K562 (cell line): Measurements from ENCODE around the gene EIF3J. TPM values are rescaled to one million over a fixed set of nuclear protein-coding genes. Genes with fewer than 3 reads are reported as not detected.
A peak's percentile ranks its signal among the peaks of the same experiment; 100 is the strongest.

Experiments used
- FOXM1 ChIP-seq, 2 experiments: fragments of 450-650 bp in 1 of 2; sonication (generic) in 1 of 2; formaldehyde crosslinking in 1 of 2; IDR thresholded peaks; 2 replicates each; pipeline versions ENCODE4 v1.6.1 to v1.9.0; 2017 to 2022; ENCODE audit warnings: low read depth in 2 of 2, mild to moderate bottlenecking in 2 of 2, missing genetic modification reagents in 1 of 2, moderate library complexity in 1 of 2
- IRF2 ChIP-seq: sonication (generic); formaldehyde crosslinking; IDR thresholded peaks from 2 replicates; pipeline ENCODE4 v1.8.1; 2022; ENCODE audit warnings: mild to moderate bottlenecking, missing genetic modification reagents
- KLF10 ChIP-seq: fragments of 250-450 bp; sonication (Bioruptor Pico); IDR thresholded peaks from 2 replicates; pipeline ENCODE4 v1.6.1; 2021; ENCODE audit warnings: matching md5 sums
- PYGO2 ChIP-seq: fragments of 450-650 bp; IDR thresholded peaks from 2 replicates; pipeline ENCODE4 v1.6.1; 2016; ENCODE audit warnings: mild to moderate bottlenecking, missing genetic modification characterization, moderate library complexity, missing compliant biosample characterization
- ZNF766 ChIP-seq: fragments of 200-800 bp; sonication (Bioruptor generic); conservative IDR thresholded peaks from 2 replicates; pipeline ENCODE4 v1.6.1; 2016; ENCODE audit warnings: missing genetic modification characterization, missing compliant biosample characterization
- polyA plus RNA-seq, 8 experiments: library from polyadenylated mRNA; depleted of rRNA in 4 of 8; stranded (reverse) in 5 of 8; unstranded in 3 of 8; fragments of >200 nt; fragmentation: Nextera tagmentation in 2 of 8; fragmentation: Illumina TruSeq in 1 of 8; extraction: Ambion mirVana in 2 of 8; extraction: Trizol in 1 of 8; gene quantifications; 2 replicates each; pipeline versions ENCODE4 v1.2.1 to v1.2.3, GENCODE V29; 2011 to 2014; ENCODE audit warnings: inconsistent platforms in 1 of 8, missing spikeins in 1 of 8
- total RNA-seq, 7 experiments: library from RNA; depleted of rRNA in 6 of 7; stranded (reverse); fragments of >200 nt in 6 of 7; fragmentation: Illumina TruSeq in 2 of 7; extraction: Trizol in 2 of 7; gene quantifications; 2 replicates each; pipeline versions ENCODE4 v1.2.1 to v1.2.3, GENCODE V29; 2011 to 2021; ENCODE audit warnings: low replicate concordance in 1 of 7
- TF ChIP-seq, protein P1 (sequence below), 2 experiments: fragments of 450-650 bp; IDR thresholded peaks; 2 replicates each; pipeline ENCODE4 v1.6.1; 2018; ENCODE audit warnings: mild to moderate bottlenecking in 2 of 2, low read depth in 1 of 2; ENCODE audit not compliant: partially characterized antibody in 2 of 2
- TF ChIP-seq, protein P2 (sequence below): sonication (generic); formaldehyde crosslinking; IDR thresholded peaks from 2 replicates; pipeline ENCODE4 v1.8.0; 2023; ENCODE audit warnings: mild to moderate bottlenecking, missing genetic modification reagents
- TF ChIP-seq, protein P3 (sequence below), 2 experiments: fragments of 450-650 bp in 1 of 2; sonication (generic) in 1 of 2; formaldehyde crosslinking in 1 of 2; IDR thresholded peaks; 2 replicates each; pipeline versions ENCODE4 v1.7.1 to v1.9.0; 2016 to 2022; ENCODE audit warnings: inconsistent platforms in 1 of 2, mild to moderate bottlenecking in 1 of 2, missing genetic modification reagents in 1 of 2

The EIF3J gene
- total and polyA plus RNA-seq, 9 of the 15 experiments (the other 6 are each of a cell fraction or from before 2014, with no cell fraction given) = 44.2 to 217 (median 151) TPM

DNA sequence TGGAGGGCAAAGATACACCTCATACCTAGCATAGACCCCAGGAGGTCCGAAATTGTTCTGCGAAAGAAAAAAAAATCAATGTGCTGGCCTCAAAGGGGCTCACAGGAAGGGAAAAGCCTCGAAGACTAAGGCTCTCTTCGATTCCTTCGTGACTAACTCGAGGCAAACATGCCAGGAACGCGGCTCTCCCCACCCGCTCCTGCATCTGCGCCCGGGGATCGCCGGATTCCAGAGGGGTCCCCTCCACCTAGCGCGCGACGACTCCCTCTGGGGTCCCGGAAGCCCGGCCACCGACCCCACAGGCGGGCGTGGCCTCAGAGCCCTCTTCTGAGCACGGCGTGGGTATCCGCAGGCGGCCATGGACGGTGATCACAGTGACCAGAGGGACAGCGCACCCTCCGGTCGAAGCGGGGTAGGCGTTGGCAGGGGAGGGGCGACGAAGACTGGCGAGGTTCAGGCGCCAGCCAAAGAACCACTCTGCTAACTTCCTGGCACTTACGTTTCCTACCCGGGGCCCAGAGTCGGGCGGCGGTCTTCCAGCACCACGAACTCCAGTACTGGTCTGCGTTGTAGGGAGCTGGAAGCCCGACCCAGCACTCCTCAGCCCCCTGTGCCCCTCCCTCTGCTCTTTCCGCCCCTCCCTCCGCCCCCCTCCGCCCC lies 515 bp upstream of the EIF3J start (continued):
- TF ChIP-seq, protein P1, sequence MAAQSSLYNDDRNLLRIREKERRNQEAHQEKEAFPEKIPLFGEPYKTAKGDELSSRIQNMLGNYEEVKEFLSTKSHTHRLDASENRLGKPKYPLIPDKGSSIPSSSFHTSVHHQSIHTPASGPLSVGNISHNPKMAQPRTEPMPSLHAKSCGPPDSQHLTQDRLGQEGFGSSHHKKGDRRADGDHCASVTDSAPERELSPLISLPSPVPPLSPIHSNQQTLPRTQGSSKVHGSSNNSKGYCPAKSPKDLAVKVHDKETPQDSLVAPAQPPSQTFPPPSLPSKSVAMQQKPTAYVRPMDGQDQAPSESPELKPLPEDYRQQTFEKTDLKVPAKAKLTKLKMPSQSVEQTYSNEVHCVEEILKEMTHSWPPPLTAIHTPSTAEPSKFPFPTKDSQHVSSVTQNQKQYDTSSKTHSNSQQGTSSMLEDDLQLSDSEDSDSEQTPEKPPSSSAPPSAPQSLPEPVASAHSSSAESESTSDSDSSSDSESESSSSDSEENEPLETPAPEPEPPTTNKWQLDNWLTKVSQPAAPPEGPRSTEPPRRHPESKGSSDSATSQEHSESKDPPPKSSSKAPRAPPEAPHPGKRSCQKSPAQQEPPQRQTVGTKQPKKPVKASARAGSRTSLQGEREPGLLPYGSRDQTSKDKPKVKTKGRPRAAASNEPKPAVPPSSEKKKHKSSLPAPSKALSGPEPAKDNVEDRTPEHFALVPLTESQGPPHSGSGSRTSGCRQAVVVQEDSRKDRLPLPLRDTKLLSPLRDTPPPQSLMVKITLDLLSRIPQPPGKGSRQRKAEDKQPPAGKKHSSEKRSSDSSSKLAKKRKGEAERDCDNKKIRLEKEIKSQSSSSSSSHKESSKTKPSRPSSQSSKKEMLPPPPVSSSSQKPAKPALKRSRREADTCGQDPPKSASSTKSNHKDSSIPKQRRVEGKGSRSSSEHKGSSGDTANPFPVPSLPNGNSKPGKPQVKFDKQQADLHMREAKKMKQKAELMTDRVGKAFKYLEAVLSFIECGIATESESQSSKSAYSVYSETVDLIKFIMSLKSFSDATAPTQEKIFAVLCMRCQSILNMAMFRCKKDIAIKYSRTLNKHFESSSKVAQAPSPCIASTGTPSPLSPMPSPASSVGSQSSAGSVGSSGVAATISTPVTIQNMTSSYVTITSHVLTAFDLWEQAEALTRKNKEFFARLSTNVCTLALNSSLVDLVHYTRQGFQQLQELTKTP (IDR thresholded peaks at IDR 0.05; ENCODE audit: low read depth in 1 of 2, partially characterized antibody in 2 of 2) = peak in 1 of 2 experiments; percentile 17
- TF ChIP-seq, protein P2, sequence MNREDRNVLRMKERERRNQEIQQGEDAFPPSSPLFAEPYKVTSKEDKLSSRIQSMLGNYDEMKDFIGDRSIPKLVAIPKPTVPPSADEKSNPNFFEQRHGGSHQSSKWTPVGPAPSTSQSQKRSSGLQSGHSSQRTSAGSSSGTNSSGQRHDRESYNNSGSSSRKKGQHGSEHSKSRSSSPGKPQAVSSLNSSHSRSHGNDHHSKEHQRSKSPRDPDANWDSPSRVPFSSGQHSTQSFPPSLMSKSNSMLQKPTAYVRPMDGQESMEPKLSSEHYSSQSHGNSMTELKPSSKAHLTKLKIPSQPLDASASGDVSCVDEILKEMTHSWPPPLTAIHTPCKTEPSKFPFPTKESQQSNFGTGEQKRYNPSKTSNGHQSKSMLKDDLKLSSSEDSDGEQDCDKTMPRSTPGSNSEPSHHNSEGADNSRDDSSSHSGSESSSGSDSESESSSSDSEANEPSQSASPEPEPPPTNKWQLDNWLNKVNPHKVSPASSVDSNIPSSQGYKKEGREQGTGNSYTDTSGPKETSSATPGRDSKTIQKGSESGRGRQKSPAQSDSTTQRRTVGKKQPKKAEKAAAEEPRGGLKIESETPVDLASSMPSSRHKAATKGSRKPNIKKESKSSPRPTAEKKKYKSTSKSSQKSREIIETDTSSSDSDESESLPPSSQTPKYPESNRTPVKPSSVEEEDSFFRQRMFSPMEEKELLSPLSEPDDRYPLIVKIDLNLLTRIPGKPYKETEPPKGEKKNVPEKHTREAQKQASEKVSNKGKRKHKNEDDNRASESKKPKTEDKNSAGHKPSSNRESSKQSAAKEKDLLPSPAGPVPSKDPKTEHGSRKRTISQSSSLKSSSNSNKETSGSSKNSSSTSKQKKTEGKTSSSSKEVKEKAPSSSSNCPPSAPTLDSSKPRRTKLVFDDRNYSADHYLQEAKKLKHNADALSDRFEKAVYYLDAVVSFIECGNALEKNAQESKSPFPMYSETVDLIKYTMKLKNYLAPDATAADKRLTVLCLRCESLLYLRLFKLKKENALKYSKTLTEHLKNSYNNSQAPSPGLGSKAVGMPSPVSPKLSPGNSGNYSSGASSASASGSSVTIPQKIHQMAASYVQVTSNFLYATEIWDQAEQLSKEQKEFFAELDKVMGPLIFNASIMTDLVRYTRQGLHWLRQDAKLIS (CRISPR knock-in tag) = peak; percentile 11; the same call in 1 of the 2 replicates
- no peak for TF ChIP-seq FOXM1 (IDR thresholded peaks at IDR 0.05; ENCODE audit: low read depth)
- TF ChIP-seq FOXM1 (CRISPR knock-in tag; IDR thresholded peaks at IDR 0.05; ENCODE audit: low read depth) = no peak
- TF ChIP-seq ZNF766 = no peak
- TF ChIP-seq, protein P3, sequence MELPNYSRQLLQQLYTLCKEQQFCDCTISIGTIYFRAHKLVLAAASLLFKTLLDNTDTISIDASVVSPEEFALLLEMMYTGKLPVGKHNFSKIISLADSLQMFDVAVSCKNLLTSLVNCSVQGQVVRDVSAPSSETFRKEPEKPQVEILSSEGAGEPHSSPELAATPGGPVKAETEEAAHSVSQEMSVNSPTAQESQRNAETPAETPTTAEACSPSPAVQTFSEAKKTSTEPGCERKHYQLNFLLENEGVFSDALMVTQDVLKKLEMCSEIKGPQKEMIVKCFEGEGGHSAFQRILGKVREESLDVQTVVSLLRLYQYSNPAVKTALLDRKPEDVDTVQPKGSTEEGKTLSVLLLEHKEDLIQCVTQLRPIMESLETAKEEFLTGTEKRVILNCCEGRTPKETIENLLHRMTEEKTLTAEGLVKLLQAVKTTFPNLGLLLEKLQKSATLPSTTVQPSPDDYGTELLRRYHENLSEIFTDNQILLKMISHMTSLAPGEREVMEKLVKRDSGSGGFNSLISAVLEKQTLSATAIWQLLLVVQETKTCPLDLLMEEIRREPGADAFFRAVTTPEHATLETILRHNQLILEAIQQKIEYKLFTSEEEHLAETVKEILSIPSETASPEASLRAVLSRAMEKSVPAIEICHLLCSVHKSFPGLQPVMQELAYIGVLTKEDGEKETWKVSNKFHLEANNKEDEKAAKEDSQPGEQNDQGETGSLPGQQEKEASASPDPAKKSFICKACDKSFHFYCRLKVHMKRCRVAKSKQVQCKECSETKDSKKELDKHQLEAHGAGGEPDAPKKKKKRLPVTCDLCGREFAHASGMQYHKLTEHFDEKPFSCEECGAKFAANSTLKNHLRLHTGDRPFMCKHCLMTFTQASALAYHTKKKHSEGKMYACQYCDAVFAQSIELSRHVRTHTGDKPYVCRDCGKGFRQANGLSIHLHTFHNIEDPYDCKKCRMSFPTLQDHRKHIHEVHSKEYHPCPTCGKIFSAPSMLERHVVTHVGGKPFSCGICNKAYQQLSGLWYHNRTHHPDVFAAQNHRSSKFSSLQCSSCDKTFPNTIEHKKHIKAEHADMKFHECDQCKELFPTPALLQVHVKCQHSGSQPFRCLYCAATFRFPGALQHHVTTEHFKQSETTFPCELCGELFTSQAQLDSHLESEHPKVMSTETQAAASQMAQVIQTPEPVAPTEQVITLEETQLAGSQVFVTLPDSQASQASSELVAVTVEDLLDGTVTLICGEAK (IDR thresholded peaks at IDR 0.05) = 0 out of 2 replicates have a peak, but pooled peaks have one; percentile 29
- TF ChIP-seq, protein P3 (CRISPR knock-in tag; IDR thresholded peaks at IDR 0.05) = no peak
- TF ChIP-seq PYGO2 (tag) = no peak
- TF ChIP-seq IRF2 (CRISPR knock-in tag) = no peak
- TF ChIP-seq KLF10 (CRISPR knock-in tag) = no peak
